Retina (tissue), 1 donor: Measurements from ENCODE around the gene ZNF324.
"Not testable (repeated sequence)": the region's sequence is repeated elsewhere in the genome, so short reads cannot be mapped to it uniquely, and the experiment has no call there.

Source experiments
- DNase-seq: peaks from one replicate; pipeline ENCODE4 v3.0.0-alpha.2; 2016

ZNF324 gene

DNA sequence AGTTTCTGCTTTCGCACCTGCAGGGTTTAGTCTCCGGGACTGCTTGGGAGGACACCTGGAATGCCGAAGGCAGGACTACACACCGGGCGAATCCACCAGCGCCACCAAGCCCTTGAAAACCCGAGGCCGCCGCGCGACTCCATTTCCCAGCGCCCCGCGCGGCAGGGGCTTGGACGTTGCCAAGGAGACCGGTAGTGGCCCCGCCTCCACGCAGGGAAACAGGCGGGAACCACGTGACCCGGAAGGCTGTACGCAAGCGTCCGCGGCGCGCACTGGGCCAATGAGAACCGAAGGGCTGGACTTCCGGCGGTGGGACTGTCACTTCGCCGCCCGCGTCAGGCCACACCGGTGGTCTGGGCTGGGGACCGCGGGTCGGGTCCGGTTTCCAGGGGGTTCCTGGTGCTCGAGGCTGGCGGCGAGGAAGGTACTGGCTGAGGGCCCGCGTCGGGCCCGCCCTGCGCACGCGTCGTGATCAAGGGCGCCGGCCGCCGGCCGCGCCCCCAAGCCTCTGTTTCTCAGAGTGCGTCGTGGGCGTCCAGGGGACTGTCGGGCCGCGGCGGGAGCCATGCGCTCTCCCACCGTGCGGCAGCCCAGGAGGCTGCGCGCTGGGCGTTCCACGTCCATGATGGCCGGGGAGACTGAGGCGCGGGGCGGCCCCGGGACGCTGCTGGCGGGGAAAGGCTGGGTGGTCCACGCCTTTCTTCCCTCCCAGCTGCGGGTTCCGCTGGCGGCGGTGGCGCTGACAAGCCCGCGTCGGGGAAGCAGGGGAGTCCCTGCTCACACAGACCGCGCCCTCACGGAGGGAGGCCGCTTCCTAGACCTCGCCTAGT is at the start of gene ZNF324:
TSS of gene ZNF324 (plus strand) at position 321 of the 830 bp plus-strand sequence. CDS start 2,106 bp downstream, outside the sequence.
- peak; percentile 97 for DNase-seq

- no peak for DNase-seq
Observed at GRCh38 chr19:58428617-58429016, 38.3 kb upstream of the ZNF324 start.

DNA sequence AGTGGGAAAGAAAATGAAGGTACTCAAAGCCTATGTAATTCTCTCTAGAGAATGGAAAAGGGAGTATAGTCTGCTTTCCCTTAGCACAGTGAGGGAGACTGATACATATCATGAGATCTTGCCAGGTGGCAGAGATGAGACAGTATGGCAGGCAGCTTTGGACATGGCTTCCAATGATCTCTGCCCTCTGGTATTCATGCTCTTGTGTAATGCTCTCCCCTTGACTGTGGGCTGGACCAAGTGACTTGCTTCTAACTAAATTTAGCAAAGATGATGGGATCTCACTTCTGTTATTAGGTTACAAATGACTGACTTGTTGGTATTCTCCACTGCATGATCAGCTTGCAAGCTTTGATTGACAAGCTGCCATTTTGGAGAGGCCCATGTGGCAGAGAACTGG is 37.1 kb upstream of the ZNF324 start:
- no peak for DNase-seq

GRCh38 chr19:58434217-58434616 is 32.7 kb upstream of the ZNF324 start:
- no peak for DNase-seq

GRCh38 chr19:58439576-58440554 is 27.0 kb upstream of the ZNF324 start, which contains the start of gene ZNF132:
Gene ZNF132 (minus strand): TSS chr19:58440153. CDS start chr19:58439821, 332 bp downstream.
- peak; percentile 94 for DNase-seq

- peak; percentile 9 for DNase-seq
Observed at GRCh38 chr19:58440556-58440955, 26.3 kb upstream of the ZNF324 start.

DNA sequence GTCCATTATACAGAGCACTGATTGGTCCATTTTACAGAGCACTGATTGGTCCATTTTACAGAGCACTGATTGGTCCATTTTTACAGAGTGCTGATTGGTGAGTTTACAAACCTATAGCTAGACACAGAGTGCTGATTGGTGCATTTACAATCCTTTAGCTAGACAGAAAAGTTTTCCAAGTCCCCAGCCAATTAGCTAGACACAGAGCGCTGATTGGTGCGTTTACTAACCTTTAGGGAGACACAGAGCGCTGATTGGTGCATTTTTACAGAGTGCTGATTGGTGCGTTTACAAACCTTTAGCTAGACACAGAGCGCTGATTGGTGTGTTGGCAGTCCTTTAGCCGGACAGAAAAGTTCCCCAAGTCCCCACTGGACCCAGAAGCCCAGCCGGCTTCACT is 23.9 kb upstream of the ZNF324 start:
- DNase-seq, result not testable (repeated sequence)

DNA sequence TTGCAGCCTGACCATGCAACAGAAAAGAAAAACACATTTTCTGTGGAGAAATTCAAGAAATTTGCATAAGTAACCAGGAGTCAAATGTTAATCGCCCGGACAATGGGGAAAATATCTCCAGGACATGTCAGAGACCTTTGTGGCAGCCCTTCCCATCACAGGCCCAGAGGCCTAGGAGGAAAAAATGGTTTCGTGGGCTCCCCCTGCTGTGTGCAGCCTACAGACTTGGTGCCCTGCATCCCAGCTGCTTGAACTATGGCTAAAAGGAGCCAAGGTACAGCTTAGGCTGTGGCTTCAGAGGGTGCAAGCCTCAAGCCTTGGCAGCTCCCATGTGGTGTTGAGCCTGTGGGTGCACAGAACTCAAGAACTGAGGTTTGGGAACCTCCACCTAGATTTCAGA is 18.0 kb upstream of the ZNF324 start:
- not testable (repeated sequence) for DNase-seq

DNA sequence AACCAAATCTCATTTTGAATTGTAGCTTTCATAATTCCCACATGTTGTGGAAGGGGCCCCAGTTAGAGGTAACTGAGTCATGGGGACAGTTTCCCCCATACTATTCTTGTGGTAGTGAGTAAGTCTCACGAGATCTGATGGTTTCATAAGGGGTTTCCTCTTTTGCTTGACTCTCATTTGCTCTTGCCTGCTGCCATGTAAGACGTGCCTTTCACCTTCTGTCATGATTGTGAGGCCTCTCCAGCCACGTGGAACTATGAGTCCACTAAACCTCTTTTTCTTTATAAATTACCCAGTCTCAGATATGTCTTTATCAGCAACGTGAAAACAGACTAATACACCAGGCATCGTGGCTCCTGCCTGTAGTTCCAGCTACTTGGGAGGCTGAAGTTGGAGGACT is 16.9 kb upstream of the ZNF324 start:
- DNase-seq, result not testable (repeated sequence)

DNA sequence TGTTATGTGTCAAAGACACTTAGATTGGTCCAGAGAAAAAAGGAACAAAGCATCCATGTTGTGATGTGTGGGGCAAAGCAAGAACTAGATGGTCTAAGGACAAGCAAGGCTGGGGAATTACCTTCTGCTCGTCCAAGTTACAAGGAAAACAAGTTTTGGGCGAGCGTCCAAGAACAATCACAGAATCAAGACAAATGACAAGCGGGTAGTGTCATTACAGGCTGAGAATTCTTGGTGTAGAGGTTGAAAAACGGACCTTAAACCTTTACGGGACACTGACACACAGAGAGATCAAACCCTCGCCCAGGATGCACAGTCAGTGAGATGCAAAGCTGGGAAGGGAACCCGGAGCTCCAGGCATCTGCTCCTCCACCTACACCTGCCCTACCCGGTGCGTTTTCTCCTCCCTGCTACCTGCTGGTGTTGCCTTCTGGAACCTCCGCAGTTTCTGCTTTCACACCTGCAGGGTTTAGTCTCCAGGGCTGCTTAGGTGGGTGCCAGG is 16.0 kb upstream of the ZNF324 start:
- DNase-seq, result no peak

DNA sequence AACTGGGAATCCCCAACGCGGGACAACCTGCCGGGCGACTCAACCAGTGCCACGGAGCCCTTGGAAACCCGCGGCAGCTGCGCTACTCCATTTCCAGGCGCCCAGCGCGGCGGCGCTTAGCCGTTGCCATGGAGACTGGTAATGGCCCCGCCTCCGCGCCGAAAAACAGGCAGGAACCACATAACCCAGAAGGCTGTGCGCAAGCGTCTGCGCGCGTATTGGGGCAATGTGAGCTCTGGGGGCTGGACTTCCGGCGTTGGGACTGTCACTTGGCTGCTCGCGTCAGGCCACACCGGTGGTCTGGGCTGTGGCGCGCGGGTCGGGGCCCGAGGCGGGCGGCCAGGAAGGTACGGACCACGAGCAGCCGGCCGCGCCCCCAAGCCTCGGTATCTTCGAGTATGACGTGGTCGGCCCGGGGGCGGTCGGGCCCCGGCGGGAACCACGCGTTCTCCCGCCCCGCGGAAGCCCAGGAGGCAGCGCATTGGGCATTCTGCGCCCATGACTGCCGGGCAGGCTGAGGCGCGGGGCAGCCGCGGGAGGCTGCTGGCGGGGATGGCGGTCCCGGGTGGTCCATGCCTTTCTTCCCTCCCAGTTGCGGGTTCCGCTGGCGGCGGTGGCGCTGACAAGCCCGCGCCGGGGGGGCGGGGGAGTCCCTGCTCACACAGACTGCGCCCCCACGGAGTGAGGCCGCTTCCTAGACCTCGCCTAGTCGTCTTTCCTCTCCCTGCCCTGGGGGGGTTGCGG is 15.3 kb upstream of the ZNF324 start, which contains the start of gene ZNF324B:
TSS of gene ZNF324B (plus strand) at position 265 of the 744 bp plus-strand sequence. CDS start 2,080 bp downstream, outside the sequence.
- peak; percentile 97 for DNase-seq

DNA sequence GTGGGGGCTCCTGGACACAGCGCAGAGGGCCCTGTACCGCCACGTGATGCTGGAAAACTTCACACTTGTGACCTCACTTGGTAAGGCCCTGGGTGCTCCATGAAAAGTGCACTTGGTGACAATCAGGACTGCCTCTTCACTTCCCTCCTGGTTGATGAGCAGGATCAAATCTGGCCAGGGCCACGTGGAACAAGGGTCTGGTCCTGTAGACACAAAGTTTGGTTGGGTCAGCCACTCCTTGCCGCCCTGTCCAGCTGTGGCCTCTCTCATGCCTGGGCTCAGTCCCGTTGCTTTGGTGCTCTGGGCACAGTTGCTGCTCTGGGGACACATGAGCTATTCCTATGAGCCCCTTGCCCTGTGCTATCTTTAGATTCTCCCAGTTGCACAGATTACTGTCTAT is 13.1 kb upstream of the ZNF324 start:
- no peak for DNase-seq

- DNase-seq, result no peak
Observed at GRCh38 chr19:58455306-58455705, 11.6 kb upstream of the ZNF324 start.

- no peak for DNase-seq
Observed at GRCh38 chr19:58456111-58456510, 10.8 kb upstream of the ZNF324 start.

- no peak for DNase-seq
Observed at GRCh38 chr19:58460039-58460438, 6.8 kb upstream of the ZNF324 start.

DNA sequence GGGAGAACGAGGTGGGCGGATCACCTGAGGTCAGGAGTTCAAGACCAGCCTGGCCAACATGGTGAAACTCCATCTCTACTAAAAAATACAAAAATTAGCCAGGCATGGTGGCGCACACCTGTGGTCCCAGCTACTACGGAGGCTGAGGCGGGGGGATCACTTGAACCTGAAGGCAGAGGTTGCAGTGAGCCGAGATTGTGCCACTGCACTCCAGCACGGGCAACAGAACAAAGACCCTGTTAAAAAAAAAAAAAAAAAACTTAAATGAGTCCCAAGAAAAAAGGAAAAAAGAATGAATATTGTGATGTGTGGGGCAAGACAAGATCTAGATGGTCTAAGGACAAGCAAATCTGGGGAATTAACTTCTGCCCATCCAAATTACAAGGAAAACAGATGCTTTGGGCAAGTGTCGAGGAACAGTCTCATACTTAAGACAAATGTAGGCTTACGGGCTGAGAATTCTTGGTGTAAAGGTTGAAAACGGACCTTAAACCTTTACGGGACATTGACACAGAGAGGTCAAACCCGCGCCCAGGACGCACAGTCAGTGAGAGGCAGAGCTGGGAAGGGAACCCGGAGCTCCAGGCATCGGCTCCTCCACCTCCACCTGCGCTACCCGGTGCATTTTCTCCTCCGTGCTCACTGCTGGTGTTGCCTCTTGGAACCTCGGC is 656 bp upstream of the ZNF324 start:
- no peak for DNase-seq

- no peak for DNase-seq
Observed at GRCh38 chr19:58468216-58468839, 1.4 kb downstream of the ZNF324 start.

GRCh38 chr19:58469241-58470013 is 2.5 kb downstream of the ZNF324 start:
- no peak for DNase-seq

GRCh38 chr19:58470837-58471543 is 4.1 kb downstream of the ZNF324 start:
- DNase-seq, result not testable (repeated sequence)

DNA sequence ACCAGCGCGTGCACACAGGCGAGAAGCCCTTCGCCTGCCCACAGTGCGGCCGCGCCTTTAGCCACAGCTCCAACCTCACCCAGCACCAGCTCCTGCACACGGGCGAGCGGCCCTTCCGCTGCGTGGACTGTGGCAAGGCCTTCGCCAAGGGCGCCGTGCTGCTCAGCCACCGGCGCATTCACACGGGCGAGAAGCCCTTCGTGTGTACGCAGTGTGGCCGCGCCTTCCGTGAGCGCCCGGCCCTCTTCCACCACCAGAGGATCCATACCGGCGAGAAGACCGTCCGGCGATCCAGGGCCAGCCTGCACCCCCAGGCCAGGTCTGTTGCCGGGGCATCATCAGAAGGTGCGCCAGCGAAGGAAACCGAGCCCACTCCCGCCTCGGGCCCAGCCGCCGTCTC is 4.9 kb downstream of the ZNF324 start:
- DNase-seq, result no peak
